ENCODE data around the gene MSL3B.

DNA sequence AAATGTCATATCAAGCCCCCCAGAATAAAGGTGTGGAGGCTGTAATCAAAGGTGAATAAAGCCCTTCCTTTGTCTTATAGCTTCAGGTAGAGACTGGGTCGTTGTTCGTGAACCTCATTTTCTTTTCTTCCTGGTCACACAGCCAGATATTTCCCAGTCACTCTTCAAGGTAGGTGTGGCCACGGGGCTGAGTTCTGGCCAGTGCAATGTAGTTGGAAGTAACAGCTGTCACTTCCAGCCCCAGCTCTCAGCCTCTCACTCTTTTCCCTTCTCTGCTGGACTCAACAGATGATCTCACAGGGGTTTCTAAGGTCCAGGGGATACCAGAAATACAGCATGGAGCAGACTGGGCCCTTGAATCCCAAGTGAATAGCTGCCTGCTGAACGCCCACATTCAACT, 33.2 kb upstream of the MSL3B start:
- TF ChIP-seq, protein P1, sequence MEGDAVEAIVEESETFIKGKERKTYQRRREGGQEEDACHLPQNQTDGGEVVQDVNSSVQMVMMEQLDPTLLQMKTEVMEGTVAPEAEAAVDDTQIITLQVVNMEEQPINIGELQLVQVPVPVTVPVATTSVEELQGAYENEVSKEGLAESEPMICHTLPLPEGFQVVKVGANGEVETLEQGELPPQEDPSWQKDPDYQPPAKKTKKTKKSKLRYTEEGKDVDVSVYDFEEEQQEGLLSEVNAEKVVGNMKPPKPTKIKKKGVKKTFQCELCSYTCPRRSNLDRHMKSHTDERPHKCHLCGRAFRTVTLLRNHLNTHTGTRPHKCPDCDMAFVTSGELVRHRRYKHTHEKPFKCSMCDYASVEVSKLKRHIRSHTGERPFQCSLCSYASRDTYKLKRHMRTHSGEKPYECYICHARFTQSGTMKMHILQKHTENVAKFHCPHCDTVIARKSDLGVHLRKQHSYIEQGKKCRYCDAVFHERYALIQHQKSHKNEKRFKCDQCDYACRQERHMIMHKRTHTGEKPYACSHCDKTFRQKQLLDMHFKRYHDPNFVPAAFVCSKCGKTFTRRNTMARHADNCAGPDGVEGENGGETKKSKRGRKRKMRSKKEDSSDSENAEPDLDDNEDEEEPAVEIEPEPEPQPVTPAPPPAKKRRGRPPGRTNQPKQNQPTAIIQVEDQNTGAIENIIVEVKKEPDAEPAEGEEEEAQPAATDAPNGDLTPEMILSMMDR (IDR thresholded peaks at IDR 0.05): no peak
- TF ChIP-seq POLR2A (IDR thresholded peaks at IDR 0.05): no peak

All from adrenal gland (tissue), 5 donors.